GM12872 (cell line): ENCODE results near the gene EPHX1.

Source experiments
- CTCF ChIP-seq: IDR thresholded peaks from 3 replicates; pipeline ENCODE4 v1.5.1; 2011; ENCODE audit warnings: low read depth, mild to moderate bottlenecking, low read length, moderate library complexity; ENCODE audit not compliant: insufficient read depth

EPHX1 gene

GRCh38 chr1:225852413-225853124 is 42.6 kb downstream of the EPHX1 start:
- TF ChIP-seq CTCF: no peak

- no peak for TF ChIP-seq CTCF
These were observed 43.5 kb downstream of the EPHX1 start for GRCh38 chr1:225853441-225853840.

- no peak for TF ChIP-seq CTCF
These were observed 45.8 kb downstream of the EPHX1 start for GRCh38 chr1:225855503-225856300.

GRCh38 chr1:225857256-225857655 is 47.3 kb downstream of the EPHX1 start:
- TF ChIP-seq CTCF: no peak

- no peak for TF ChIP-seq CTCF
These were observed 49.2 kb downstream of the EPHX1 start for GRCh38 chr1:225859151-225859550.

- no peak for TF ChIP-seq CTCF
These were observed 50.2 kb downstream of the EPHX1 start for GRCh38 chr1:225860107-225860506.

- no peak for TF ChIP-seq CTCF
These were observed 51.0 kb downstream of the EPHX1 start for GRCh38 chr1:225860876-225861441.
